ENCODE results near the gene SF3B5.
"Not testable (repeated sequence)": the region's sequence is repeated elsewhere in the genome, so short reads cannot be mapped to it uniquely, and the experiment has no call there.

The SF3B5 gene

DNA sequence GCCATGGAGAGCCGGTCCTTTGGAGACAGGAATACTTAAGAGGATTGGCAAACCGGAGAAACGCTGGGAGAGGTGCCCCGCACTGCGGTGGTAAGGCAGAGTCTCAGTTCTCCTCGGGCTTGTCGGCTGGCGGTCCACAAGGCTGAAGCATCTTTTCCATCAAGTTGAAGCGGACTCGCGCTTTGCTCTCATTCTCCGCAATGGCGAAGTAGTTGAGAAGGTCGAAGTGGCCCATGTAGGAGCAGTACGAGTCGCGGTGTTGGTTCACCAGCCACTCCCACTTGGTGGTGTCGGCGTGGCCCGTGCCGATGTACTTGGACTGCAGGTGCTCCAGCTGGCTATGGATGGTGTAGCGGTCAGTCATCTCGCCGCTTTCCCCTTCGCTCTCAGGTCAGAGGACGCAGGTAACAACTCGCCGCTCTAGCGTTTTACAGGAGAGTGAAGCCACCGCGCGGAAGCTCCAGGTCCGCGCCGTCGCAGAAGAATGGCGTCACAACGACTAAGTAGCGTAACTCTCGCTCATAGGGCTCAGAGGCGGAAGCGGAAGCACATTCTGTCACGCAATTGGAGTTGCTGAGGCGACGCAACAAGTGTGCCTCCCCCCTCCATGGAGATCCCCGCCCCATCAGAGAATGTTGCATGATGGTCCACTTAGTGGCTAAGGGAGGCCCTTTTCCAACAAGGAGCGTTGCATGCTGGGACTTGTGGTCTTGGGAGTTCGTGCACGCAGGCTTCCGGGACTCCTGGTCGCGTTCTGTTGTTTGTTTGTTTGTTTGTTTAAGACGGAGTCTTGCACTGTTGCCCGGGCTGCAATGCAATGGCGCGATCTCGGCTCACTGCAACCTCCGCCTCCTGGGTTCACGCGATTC is at the start of gene SF3B5:
TSS of gene SF3B5 (minus strand) at position 440 of the 869 bp plus-strand sequence. CDS start at position 364, 76 bp downstream.
- DNase-seq: peak; percentile 88

DNA sequence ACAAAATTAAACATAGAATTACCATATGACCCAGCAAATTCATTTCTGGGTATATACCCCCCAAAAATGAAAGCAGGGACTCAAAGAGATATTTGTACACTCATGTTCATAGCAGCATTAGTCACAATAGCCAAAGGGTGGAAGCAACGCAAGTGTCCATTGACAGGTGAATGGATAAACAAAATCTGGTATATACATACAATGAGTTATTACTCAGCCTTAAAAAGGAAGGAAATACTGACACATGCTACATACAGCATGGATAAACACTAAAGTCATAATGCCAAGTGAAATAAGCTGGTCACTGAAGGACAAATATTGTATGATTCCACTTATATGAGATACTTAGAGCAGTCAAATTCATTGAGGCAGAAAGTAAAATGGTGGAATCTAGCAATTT is 49.6 kb upstream of the SF3B5 start:
- DNase-seq: no peak

GRCh38 chr6:144143878-144144277 is 48.5 kb upstream of the SF3B5 start:
- no peak for DNase-seq

DNA sequence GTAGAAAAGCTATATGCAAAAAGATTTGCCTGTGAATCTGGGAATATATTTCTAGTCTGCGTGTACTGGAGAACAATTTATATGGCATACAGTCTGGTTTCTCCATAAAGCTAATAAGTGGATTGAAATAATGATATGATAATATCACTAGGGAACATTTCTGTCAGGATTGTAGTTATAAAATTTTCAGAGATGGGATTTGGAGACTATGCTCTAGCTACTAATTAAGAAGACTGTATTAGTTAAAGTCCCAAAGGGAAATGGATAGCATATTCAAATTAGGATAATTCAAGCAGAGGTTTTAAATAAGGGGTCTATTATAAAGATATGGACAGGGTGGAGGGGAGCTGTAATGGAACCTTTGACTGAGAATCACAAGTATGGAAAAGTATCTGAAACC is 47.7 kb upstream of the SF3B5 start:
- no peak for DNase-seq

- DNase-seq: no peak
These were observed 46.1 kb upstream of the SF3B5 start for GRCh38 chr6:144141470-144141869.

GRCh38 chr6:144140867-144141266 is 45.5 kb upstream of the SF3B5 start:
- DNase-seq: no peak

DNA sequence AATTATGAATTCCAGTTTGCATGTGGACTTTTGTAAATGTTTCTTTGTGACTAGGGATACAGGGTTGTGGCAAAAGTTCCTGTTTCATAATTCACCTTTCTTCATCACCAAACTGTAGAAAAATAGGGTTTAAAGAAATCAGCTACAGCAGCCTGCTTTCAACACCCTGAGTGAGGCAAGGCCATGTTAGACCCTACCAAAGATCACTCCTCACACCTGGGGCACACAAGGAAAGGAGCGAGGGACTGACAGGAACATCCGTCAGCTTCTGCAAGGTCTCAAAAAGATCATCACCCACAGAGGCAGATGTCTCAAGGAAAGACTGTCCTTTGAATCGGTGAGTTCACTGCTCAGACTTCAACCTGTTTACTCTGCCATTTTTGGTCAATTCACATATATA is 44.4 kb upstream of the SF3B5 start:
- no peak for DNase-seq

DNA sequence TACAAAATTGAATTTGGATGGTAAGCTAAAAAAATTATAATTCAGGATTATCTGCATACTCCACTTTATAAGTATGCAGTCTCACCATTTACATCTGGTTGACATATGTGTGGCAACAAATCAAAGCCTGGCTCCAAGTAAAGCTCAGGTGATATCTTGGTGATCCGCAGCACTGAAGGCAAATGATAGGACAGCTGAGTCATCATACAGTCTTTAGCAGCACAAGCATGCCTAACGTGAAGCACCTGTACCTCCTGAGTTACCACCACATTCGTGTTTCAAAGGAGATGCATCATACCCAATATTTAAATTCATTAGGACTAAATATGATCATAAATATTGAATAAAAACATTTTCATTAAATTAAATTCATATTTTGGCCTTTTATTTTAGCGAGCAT is 43.2 kb upstream of the SF3B5 start:
- no peak for DNase-seq

- DNase-seq: no peak
These were observed 39.4 kb upstream of the SF3B5 start for GRCh38 chr6:144134737-144135136.

- DNase-seq: no peak
These were observed 38.8 kb upstream of the SF3B5 start for GRCh38 chr6:144134176-144134575.

GRCh38 chr6:144133225-144133821 is 38.0 kb upstream of the SF3B5 start:
- DNase-seq: no peak

DNA sequence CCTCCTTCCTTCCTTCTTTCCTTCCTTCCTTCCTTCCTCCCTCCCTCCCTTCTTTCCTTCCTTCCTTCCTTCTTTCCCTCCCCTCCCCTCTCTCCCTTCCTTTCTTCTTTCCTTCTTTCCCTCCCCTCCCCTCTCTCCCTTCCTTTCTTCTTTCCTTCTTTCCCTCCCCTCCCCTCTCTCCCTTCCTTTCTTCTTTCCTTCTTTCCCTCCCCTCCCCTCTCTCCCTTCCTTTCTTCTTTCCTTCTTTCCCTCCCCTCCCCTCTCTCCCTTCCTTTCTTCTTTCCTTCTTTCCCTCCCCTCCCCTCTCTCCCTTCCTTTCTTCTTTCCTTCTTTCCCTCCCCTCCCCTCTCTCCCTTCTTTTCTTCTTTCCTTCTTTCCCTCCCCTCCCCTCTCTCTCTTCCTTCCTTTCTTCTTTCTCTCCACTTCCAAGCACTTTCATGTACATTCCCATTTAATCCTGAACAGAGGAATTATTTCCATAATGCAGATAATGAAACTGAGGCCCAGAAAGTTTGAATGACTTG is 36.9 kb upstream of the SF3B5 start:
- DNase-seq: not testable (repeated sequence)

DNA sequence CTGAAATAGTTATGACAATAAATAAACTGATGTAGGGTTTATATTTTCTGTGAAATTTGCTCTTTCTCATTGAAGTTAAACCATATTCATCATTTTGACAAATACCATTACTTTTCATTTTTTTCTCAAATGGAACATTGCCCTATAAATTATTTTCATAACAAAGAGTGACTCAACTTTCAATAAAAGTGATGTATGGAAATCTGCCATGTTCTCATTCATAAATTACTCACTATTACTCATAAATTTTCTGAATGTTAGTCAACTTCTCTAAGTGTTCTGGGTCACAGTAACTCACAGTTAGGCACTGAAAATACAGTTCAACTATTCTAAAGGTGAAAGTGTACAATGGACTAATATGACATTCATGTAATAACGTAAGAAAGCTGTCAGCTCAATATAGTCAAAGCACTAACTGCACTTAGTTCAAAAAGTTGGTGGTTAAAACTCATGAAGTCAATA is 35.9 kb upstream of the SF3B5 start:
- DNase-seq: no peak

DNA sequence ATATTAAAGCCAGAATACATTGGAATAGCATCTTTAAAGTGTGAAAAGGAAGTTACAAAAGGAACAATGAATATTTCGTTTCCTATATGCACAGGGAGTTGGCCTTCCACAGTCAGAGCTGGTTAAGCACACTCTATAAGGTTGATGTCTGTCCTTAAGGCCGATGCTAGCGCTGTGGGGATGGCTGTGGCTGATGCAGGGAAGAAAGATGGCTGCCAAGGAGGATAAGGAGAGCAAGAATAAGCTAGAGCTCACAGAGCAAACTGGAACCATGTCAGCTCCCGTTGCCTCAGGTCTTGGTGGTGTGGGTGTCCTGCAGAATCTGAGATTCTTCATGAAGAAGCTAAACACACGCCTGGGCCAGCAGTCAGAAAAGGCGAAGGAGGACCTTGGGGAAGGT is 34.1 kb upstream of the SF3B5 start:
- DNase-seq: no peak

DNA sequence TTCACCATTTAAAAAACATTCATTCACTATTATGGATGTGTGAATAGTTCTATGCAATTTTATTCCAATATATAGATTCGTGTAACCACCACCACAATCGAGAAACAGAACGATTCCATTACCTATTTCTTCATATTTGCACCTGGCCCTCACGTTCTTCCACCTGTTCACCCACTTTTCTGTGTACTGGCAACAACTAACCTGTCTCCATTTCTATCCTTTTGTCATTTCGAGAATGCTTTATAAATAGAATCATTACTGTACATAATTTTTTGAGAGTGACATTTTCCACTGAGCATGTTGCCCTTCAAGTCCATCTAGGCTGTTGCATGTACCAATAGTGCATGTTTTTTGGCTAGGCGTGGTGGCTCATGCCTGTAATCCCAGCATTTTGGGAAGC is 31.7 kb upstream of the SF3B5 start:
- DNase-seq: no peak

- no peak for DNase-seq
These were observed 28.5 kb upstream of the SF3B5 start for GRCh38 chr6:144123836-144124235.

DNA sequence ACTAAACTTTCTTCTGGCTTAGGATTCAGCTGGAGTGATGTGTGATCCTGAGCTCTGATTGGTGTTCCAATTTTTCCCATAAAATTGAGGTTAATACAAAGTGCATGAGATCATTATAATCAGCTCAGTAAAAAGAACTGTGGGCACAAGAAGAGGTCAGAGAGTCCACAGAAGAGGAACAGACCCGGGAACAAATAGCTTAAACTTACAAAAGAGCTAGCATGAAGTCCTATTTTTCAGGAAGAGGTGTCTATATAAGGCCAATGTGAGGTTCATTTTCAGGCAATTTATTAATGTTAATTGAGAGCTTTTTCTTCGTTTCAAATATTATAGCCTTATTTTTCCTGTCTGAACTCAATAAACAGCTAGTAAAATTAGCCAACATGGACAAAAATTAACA is 28.0 kb upstream of the SF3B5 start:
- DNase-seq: no peak

GRCh38 chr6:144122861-144123260 is 27.5 kb upstream of the SF3B5 start:
- no peak for DNase-seq

GRCh38 chr6:144119376-144119775 is 24.0 kb upstream of the SF3B5 start:
- DNase-seq: no peak

GRCh38 chr6:144115219-144115618 is 19.8 kb upstream of the SF3B5 start:
- no peak for DNase-seq

DNA sequence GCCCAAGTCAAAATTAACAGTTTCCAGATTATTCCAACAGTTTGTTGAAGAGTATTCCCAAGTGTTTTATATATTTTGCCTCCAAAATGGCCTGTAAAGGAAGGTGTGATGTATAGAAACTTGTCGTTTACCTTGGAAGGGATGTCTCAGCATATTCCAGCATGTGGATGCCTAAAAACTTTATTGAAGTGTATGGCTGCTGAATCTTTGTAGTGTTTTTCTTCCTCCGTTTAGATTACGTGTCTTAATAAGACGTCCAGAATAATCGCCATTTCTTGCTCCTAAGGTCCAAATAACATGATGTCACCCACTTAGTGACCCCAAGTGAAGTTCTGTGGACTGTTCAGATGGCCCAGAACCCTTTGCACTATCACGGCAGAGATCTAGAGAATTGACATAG is 18.0 kb upstream of the SF3B5 start:
- no peak for DNase-seq

DNA sequence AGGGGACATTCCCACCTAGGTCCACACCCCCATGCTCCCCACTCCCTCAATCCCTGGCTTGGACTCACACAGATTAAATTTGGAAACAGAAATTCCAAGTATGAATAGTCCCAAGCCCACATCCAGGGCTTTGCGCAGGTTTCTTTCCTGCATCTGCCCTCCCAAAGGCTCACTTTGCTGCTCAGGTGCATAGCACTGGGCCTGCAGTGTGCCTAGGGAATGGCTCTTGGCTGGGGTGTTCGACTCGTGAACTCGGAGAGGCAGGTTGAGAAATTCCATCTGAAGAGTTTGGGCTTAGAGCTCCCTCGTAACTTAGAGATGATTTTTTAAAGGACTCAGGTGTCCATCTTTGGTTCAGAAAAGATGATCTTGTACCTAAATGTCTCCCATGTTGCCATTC is 14.8 kb upstream of the SF3B5 start:
- DNase-seq: no peak

DNA sequence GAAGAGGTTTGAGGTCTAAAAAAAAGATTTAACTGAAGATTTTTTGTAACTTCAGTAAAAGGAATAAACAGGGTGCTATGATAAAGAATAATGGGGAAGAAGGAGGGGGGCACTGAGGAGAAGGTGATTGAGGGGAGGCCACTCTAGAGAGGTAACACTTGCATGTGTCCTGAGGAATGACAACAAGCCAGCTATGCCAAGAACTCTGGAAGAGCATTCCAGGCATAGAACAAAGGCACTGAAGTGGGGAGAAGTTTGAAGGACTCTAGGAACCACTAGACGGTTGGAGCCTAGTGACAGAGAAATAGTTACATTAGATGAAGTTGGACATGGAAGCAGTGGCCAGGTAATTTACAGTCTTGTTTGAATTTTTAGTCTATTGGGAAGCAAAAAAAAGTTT is 10.8 kb upstream of the SF3B5 start:
- DNase-seq: no peak

GRCh38 chr6:144104898-144105487 is 9.6 kb upstream of the SF3B5 start:
- DNase-seq: peak; percentile 14
